CD4-positive, alpha-beta T cell treated with Interferon alpha-2 for 1 hour (primary cell): Measurements from ENCODE around the gene CALHM1.
"Not testable (repeated sequence)": the region's sequence is repeated elsewhere in the genome, so short reads cannot be mapped to it uniquely, and the experiment has no call there.

ENCODE experiments used
- DNase-seq, 2 donors: peaks; one replicate each; pipeline ENCODE4 v3.0.0-alpha.2; 2020 to 2022

CALHM1 gene

DNA sequence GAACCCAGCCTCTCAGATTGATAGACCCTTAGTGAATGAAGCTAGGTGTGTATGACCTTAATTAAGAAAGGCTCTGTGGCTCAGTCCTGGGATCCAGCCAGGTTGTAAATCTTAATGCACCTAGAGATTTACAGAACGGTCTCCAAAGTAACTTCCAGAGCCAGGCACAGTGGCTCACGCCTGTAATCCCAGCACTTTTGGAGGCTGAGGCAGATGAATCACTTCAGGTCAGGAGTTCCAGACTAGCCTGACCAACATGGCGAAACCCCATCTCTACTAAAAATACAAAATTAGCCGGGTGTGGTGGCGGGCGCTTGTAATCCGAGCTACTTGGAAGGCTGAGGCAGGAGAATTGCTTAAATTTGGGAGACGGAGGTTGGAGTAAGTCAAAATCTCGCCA lies 30.8 kb downstream of the CALHM1 start:
- DNase-seq, result no peak

DNA sequence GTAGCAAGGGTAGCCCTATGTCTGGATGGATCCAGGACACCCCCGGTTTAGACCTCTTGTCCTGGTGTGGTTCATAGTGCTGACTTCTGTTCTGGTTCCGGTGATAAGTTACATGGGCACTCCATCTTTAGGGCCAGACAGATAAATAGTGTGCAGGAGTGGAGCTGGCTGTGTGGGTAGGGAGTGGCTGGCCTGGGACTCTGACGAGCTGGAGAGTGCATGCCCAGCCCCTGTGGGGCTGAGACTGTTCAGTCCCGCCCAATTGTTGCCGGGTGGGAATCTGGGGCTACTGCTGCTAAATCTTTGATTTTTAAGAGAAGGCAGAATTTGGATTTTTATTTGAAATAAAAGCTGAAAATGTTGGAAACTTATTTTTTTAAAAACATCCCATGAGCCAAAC lies 35.0 kb downstream of the CALHM1 start:
- DNase-seq, result no peak

DNA sequence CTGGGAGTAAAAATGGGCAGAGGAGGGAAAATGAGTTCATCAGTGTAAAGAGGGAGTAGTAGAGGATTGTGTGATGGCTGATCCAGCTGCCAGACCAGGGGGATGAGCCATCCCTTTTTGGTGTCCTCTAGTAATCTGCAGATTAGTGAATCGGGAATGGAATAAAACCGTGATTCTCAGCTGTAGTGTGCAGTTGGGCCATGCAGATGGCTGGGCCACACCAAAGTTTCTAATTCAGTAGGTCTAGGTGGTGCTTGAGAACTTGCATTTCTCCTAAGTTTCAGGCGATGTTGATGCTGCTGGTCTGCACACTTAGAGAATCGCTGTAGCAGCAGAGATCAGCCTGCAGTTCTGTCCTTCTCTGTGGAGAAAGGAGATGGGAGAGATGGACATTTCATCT lies 39.6 kb downstream of the CALHM1 start:
- no peak for DNase-seq

DNA sequence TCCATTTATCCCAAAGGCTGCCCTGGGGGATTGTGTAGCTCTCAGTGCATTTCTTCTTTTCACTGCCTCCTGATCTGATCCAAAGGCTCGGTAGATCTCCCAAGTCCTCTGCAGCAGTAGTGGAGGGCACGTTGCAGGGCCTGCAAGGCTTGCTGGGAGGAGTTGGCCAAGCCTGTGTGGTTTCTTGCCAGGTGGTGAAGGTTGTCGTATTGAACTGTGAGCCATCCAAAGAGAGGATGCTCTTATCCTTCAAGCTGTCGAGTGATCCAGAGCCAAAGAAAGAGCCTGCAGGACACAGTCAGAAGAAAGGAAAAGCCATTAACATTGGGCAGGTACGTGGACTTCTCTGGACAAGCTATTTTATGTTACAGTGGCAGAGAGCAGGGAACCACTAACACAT lies 41.1 kb downstream of the CALHM1 start:
- no peak for DNase-seq

DNA sequence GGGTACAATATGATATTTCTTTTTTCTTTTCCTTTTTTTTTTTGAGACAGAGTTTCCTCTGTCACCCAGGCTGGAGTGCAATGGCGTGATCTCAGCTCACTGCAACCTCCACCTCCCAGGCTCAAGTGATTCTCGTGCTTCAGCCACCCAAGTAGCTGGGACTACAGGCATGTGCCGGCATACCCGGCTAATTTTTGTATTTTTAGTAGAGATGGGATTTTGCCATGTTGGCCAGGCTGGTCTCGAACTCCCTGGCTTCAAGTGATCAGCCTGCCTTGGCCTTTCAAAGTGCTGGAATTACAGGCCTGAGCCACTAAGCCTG lies 41.6 kb downstream of the CALHM1 start:
- not testable (repeated sequence) for DNase-seq

DNA sequence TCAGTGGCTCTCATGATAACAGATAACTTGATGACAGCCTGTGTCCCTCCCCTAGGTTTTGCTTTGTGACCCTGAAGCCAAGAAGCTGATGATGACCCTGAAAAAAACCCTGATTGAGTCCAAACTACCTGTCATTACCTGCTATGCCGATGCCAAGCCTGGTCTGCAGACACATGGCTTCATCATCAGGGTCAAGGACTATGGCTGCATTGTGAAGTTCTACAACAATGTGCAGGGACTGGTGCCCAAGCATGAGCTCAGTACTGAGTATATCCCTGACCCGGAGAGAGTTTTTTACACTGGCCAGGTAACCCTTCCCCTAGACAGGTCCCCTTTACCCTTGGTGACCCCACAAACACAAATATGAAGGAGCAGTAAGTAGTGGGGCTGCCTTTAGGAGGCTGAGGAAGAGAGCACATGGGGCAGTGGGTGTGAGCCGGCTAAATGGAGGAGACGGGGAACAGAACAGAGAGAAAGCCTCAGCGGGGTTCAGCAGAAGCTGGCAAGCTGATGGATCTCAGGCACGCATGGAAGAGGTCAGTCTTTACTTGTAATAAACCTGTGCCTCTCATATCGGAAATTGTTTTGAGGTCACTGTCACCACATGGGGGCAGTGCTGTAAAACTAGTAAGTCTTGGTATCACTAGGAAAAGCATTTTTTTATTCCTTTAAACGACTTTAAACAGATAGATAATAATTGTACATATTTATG lies 42.1 kb downstream of the CALHM1 start:
- peak; percentile 54 to 75 for DNase-seq

DNA sequence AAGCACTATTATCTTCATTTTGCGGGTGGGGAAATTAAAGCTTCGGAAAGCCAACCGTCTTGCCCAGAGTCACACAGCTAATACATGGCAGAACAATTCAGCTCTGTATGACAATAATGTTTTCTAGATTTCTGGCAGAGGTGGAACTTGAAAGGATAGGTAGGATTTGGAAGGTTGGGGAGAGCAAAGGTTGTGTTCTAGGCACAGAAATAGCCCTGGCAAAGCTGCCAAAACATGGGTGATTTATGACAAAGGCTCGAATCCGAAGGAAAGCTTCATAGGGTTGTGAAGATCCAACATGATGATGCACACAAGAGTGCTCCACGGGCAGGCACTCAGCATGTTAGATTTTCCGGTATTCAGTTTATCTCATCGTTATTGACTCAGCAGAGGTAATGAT lies 43.1 kb downstream of the CALHM1 start:
- no peak for DNase-seq

DNA sequence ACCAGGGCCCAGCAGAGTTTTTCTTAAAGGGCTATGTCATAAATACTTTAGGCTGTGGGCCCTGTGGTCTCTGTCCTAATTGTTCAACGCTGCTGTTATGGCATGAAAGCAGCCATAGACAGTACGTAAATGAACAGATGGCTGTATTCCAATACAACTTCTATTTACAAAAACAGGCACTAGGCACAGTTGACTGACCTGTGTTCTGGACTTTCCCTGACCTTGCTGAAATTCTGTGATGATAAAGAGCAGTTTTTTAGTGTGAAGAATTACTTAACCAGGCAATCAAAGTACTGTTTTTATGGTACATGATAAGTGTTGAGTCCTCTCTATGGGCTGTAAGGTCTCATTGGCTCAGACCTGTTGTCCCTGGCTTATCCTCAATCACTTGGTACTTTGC lies 45.1 kb downstream of the CALHM1 start:
- no peak for DNase-seq
